ENCODE data around the gene TYW3. TPM values are rescaled to one million over a fixed set of nuclear protein-coding genes. Genes with fewer than 3 reads are reported as not detected.

TYW3 gene
- total RNA-seq, result 12.0 and 16.2 TPM in 2 replicates

GRCh38 chr1:74732960-74733603 lies at the start of gene TYW3, which contains the start of gene CRYZ:
Gene TYW3 (plus strand): TSS chr1:74733152. CDS start chr1:74733245, 93 bp downstream.
Gene CRYZ (minus strand): TSS chr1:74733050. CDS start chr1:74724821, 8,229 bp downstream.

Other genes starting within 250 kb of the TYW3 start
- not detected in 2 replicates for gene LRRC53, start 220.5 kb upstream of the TYW3 start, total RNA-seq
- gene ERICH3, start 59.4 kb upstream of the TYW3 start, total RNA-seq, result not detected in 2 replicates
- gene CRYZ, start 102 bp upstream of the TYW3 start, total RNA-seq, result 37.5 and 44.0 TPM in 2 replicates

Measured in dermis lymphatic vessel endothelial cell (primary cell).